Esophagus squamous epithelium (tissue), 5 donors: ENCODE data around the gene GPR142. TPM values are rescaled to one million over a fixed set of nuclear protein-coding genes. Genes with fewer than 3 reads are reported as not detected.

Experiments
- DNase-seq: peaks from one replicate; lab custom pipeline; 2025; lab: John Stamatoyannopoulos, UW
- H3K27ac ChIP-seq, 4 donors: fragments of 200-600 bp; sonication (generic); one replicate each; pipeline ENCODE4 v1.5.1; 2016 to 2019; ENCODE audit warnings: mild to moderate bottlenecking in 1 of 4
- H3K27me3 ChIP-seq, 4 donors: fragments of 200-600 bp; sonication (generic); 1 replicate in 3 of 4; 2 replicates in 1 of 4; pipeline versions ENCODE4 v1.5.1 to v1.6.0; 2017 to 2021; ENCODE audit warnings: antibody characterized with exemption in 1 of 4
- H3K36me3 ChIP-seq, 3 donors: fragments of 200-600 bp; sonication (generic); one replicate each; pipeline ENCODE4 v1.5.1; 2016 to 2019
- H3K4me1 ChIP-seq, 3 donors: fragments of 200-600 bp; sonication (generic); one replicate each; pipeline ENCODE4 v1.5.1; 2017 to 2019
- H3K4me3 ChIP-seq, 4 donors: fragments of 200-600 bp; sonication (generic); 1 replicate in 3 of 4; 2 replicates in 1 of 4; pipeline ENCODE4 v1.5.1; 2016 to 2019; ENCODE audit warnings: mild to moderate bottlenecking in 2 of 4, moderate library complexity in 1 of 4
- H3K9me3 ChIP-seq, 3 donors: fragments of 200-600 bp; sonication (generic); one replicate each; pipeline ENCODE4 v1.5.1; 2016 to 2019
- CTCF ChIP-seq, 6 experiments: fragments of 450-650 bp in 4 of 6; fragments of 200-600 bp in 2 of 6; sonication (generic) in 2 of 6; IDR thresholded peaks; one replicate each; pipeline ENCODE4 v1.5.1; 2016 to 2019; ENCODE audit warnings: antibody characterized with exemption in 6 of 6, mild to moderate bottlenecking in 4 of 6, moderate library complexity in 4 of 6
- POLR2A ChIP-seq, 4 donors: fragments of 450-650 bp; IDR thresholded peaks; one replicate each; pipeline ENCODE4 v1.6.1; 2017; ENCODE audit warnings: antibody characterized with exemption in 4 of 4, mild to moderate bottlenecking in 4 of 4, moderate library complexity in 3 of 4
- WGBS, 2 donors: methylation state at CpG; one replicate each; pipeline ENCODE4 v1.1.5; 2018; 5-methylcytosine and 5-hydroxymethylcytosine counted together
- intact Hi-C: fragments of 100-400 bp; cut with DNase I; formaldehyde crosslinking; loops from one replicate; pipeline ENCODE4 v1.15.0; 2022
- total RNA-seq, 4 donors: library from RNA; depleted of rRNA; stranded (reverse); fragments of >200 nt; gene quantifications; one replicate each; pipeline ENCODE4 v1.1.0, GENCODE V29; 2016
- donor health status: DM: yes; HTN: yes; CAD: no.

Gene GPR142
- total RNA-seq, 4 donors from 2014 or later: 0.38 TPM; not detected in 3

DNA sequence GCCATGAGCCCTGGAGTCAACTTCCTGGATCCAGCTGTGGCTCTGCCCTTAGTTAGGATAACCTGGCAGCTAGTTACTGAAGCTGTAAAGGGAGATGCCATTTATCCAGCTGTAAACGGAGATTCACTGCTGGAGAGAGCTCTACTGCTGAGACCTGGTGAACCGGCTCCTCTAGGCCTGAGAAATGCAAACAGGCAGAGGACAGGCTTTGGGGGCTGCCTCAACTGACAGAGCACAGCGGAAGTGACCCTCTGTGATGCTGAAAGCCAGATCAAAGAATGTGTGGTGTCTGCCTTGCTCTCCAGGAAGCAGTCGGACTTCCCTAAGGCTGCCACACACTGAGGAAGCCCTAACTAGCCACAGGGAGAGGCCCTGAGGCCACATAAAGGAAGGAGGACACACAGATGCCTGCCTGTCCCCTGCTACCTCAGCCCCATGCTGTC is 42.7 kb downstream of the GPR142 start:
- Histone ChIP-seq H3K36me3 (no peaks in the 10 kb centered on the region), H3K27me3 (peaks cover 0 to 31% (median 0%) of the 10 kb centered on the region in 4 donors), H3K4me3 (no peak overlapping the region), H3K4me1 (no peaks in the 10 kb centered on the region), H3K27ac (no peak overlapping the region), H3K9me3 (no peaks in the 10 kb centered on the region)
- 78 to 86% methylated on average over 3 to 4 of the region's 4 CpGs for WGBS, 2 donors
- intact Hi-C loops: no loop called here
- no peak for DNase-seq
- TF ChIP-seq CTCF (IDR thresholded peaks at IDR 0.05) (no peak), POLR2A (IDR thresholded peaks at IDR 0.05) (no peak)

GRCh38 chr17:74412581-74412980 is 45.3 kb downstream of the GPR142 start:
- Histone ChIP-seq H3K4me1 (peaks cover 0 to 8% (median 3%) of the 10 kb centered on the region in 3 donors), H3K9me3 (no peaks in the 10 kb centered on the region), H3K27ac (no peak overlapping the region), H3K27me3 (peaks cover 0 to 30% (median 0%) of the 10 kb centered on the region in 4 donors), H3K36me3 (no peaks in the 10 kb centered on the region), H3K4me3 (no peak overlapping the region)
- 90 to 91% methylated on average over 7 to 8 of the region's 8 CpGs for WGBS, 2 donors
- TF ChIP-seq CTCF (IDR thresholded peaks at IDR 0.05) (no peak), POLR2A (IDR thresholded peaks at IDR 0.05) (no peak)
- intact Hi-C loops: no loop called here
- no peak for DNase-seq

DNA sequence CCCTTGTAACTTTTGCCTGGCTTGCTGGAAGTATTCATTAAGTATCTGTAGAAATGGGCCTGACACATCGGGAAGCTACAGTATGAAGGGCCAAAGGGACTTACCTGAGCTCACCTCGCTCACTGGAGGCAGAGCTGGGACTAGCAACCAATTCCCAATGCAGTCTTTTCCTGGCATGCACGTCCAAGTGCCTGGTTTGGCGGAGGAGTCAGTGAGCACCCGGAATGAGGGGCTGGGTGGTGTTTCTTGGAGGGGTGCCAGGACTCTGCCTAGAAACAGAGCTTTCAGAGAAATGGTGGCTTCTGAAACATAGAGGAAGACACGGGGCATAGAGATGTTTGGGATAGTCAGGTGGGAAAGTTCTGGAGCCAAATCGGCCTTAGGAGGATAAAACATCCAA is 46.2 kb downstream of the GPR142 start:
- DNase-seq: no peak
- Histone ChIP-seq H3K4me1 (peaks cover 0 to 9% (median 3%) of the 10 kb centered on the region in 3 donors), H3K9me3 (no peaks in the 10 kb centered on the region), H3K4me3 (no peak overlapping the region), H3K27me3 (peaks cover 0 to 37% (median 0%) of the 10 kb centered on the region in 4 donors), H3K27ac (no peak overlapping the region), H3K36me3 (no peaks in the 10 kb centered on the region)
- intact Hi-C loops: no loop called here
- TF ChIP-seq POLR2A (IDR thresholded peaks at IDR 0.05) (no peak), CTCF (IDR thresholded peaks at IDR 0.05) (no peak)
- WGBS, 2 donors: 76 to 79% methylated on average over 6 of the region's 7 CpGs

- intact Hi-C loops: no loop called here
Observed at GRCh38 chr17:74414510-74414909, 47.2 kb downstream of the GPR142 start.

More at GRCh38 chr17:74414510-74414909, 47.2 kb downstream of the GPR142 start:
- Histone ChIP-seq H3K4me3 (no peak overlapping the region), H3K36me3 (no peaks in the 10 kb centered on the region), H3K4me1 (peaks cover 0 to 9% (median 3%) of the 10 kb centered on the region in 3 donors), H3K27me3 (peaks cover 0 to 40% (median 0%) of the 10 kb centered on the region in 4 donors), H3K9me3 (no peaks in the 10 kb centered on the region), H3K27ac (no peak overlapping the region)
- DNase-seq: no peak
- WGBS, 2 donors: 78 to 81% methylated on average over 3 of the region's 3 CpGs
- no peak for TF ChIP-seq POLR2A (IDR thresholded peaks at IDR 0.05)
- TF ChIP-seq CTCF (IDR thresholded peaks at IDR 0.05): no peak
